AG09309 (cell line): Measurements from ENCODE around the gene SLC24A3.

Experiments
- DNase-seq: peaks from one replicate; pipeline ENCODE4 v3.0.0-alpha.2; 2010; ENCODE audit warnings: low read depth
- H3K4me3 ChIP-seq: 2 replicates; pipeline ENCODE4 v1.5.1; 2011; ENCODE audit warnings: mild to moderate bottlenecking, low read depth, low read length, moderate library complexity; ENCODE audit not compliant: control insufficient read depth
- CTCF ChIP-seq: IDR thresholded peaks from 2 replicates; pipeline ENCODE4 v1.5.1; 2011; ENCODE audit warnings: mild to moderate bottlenecking, low read depth, low read length, inconsistent platforms; ENCODE audit not compliant: insufficient read depth, control insufficient read depth; ENCODE audit errors: missing control alignments

SLC24A3 gene

DNA sequence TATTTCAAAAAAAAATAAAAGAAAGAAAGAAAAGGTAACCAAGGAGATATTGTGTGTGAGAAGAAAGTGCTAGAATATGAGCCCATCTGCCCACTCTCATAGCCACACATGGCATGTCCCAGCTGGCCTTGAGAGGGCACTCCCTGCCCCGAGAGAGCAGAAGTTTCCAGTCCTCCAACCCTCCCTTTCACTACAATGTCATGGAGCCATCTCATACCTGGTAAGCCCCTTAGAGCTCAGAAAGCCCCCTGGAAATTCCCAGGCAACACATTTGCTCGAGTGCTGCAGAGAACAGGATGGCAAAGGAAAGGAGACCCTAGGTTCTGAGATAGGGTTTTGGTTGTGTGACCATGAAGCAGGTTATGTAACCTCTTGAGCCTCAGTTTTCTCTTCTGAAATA, 469.8 kb downstream of the SLC24A3 start:
- no peak overlapping the region for H3K4me3 ChIP-seq
- no peak for DNase-seq
- no peak for TF ChIP-seq CTCF

DNA sequence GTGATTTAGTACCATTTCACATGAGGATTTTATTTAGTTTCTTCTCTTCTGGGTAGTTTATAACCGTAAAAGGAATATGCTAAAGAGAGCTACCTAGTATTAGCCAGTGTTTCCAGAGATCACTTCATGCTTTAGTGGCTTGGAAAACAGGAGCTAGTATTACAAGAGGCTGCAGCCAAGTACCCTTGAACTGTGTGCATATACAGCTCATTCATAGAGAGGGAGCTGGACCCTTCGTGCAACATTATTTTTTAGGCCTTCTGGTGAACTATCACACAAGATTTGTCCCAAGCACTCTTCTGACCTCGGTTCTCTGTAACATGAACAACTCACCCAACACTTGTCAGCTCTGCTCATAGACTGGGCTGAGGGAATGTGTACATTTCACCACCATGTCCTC, 470.7 kb downstream of the SLC24A3 start:
- DNase-seq: no peak
- no peak for TF ChIP-seq CTCF
- H3K4me3 ChIP-seq: no peak overlapping the region

GRCh38 chr20:19683822-19684221, 471.4 kb downstream of the SLC24A3 start:
- TF ChIP-seq CTCF: no peak
- no peak overlapping the region for H3K4me3 ChIP-seq
- DNase-seq: no peak

DNA sequence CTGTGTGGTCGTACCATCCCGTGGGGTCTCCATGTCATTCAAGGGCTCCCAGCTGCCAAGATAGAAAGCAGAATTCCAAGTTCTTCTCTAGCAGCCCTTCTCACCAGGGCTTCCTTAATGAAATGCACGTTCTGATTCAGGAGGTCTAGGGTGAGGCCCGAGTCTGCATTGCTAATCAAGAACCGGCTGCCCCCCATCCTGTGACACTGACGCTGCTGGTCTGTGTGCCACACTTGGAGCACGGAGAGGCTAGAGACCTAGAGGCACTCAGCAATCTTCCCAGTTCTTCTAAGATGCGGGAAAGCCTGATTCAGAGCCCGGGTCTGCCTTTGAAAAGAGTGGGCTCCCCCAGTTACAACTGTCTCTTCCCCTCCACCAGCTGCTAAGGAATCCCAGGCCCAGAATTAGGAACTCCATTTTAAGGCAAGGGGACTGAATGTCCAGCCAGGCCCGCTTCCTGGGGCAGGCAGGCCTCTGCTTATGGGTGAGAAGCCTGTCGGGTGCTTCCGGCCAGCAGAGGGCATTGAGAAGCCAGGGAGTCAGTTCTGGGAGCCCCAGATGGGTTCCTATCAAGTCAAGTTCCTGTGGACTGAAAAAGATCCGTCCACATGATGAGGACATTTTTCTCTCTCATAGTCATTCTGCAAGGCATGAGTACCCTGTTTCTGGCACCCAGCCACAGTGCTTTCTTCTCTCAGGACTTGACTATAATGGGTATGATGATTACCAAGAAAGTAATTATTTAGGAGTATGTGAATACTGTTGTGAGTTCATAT, 475.8 kb downstream of the SLC24A3 start:
- peak; percentile 89 for DNase-seq
- peak; percentile 91 for TF ChIP-seq CTCF
- H3K4me3 ChIP-seq: no peak overlapping the region

DNA sequence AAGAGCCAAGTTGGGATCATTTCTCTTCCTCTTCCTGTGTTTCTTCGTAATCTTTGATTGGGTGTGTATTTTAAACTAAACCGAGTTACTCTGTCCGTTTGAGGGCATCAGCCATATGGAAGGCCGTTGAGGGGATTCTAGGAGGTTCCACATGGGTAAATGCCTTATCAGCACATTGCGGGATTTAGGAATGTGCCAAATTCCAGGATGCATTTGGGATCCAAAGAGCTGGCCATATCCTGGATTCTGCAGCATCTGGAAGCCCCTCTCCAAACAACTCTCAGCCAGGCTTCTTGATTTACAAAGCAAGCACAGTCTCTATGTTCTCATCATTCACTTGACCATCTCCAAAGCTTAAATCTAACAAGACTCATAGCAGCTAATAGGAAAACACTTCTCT, 478.0 kb downstream of the SLC24A3 start:
- H3K4me3 ChIP-seq: no peak overlapping the region
- no peak for TF ChIP-seq CTCF
- DNase-seq: no peak

GRCh38 chr20:19691125-19691524, 478.7 kb downstream of the SLC24A3 start:
- no peak for DNase-seq
- no peak for TF ChIP-seq CTCF

More at GRCh38 chr20:19691125-19691524, 478.7 kb downstream of the SLC24A3 start:
- no peak overlapping the region for H3K4me3 ChIP-seq
